Panc1 (cell line): Measurements from ENCODE around the gene LRSAM1. TPM values are rescaled to one million over a fixed set of nuclear protein-coding genes. Genes with fewer than 3 reads are reported as not detected.

ENCODE experiments used
- ATAC-seq: fragments of 200-7000 bp; cut with Tn5 transposase; 2 replicates; pipeline ENCODE4 v1.9.1; 2020; ENCODE audit warnings: mild to moderate bottlenecking, moderate library complexity
- BruUV-seq: library from RNA; stranded (reverse); fragments of 400-500 nt; replicated peaks from 2 replicates; lab custom pipeline; 2021; lab: Mats Ljungman, UMichigan
- CTCF ChIA-PET: fragments of 300-600 bp; sonication (Branson Sonifier 250); formaldehyde crosslinking; loops from one replicate; lab custom pipeline; 2022; ENCODE audit warnings: antibody characterized with exemption; lab: Charles Lee
- POLR2A ChIA-PET: fragments of 300-600 bp; sonication (Branson Sonifier 250); formaldehyde crosslinking; loops from one replicate; lab custom pipeline; 2022; ENCODE audit warnings: antibody characterized with exemption; lab: Charles Lee
- DNase-seq: peaks from one replicate; pipeline ENCODE4 v3.0.0-alpha.2; 2010; ENCODE audit warnings: low read depth, low spot score
- H3K27ac ChIP-seq: 2 replicates; pipeline ENCODE4 v1.5.1; 2011; ENCODE audit warnings: mild to moderate bottlenecking, low read length, inconsistent platforms
- H3K27me3 ChIP-seq: fragments of 200-500 bp; sonication (Bioruptor generic); 2 replicates; pipeline ENCODE4 v1.6.0; 2014; ENCODE audit warnings: low read length, inconsistent platforms; ENCODE audit not compliant: control insufficient read depth, insufficient read depth
- H3K36me3 ChIP-seq: fragments of 200-500 bp; sonication (Bioruptor generic); 2 replicates; pipeline ENCODE4 v1.5.1; 2014; ENCODE audit warnings: inconsistent platforms, mild to moderate bottlenecking, low read length, moderate library complexity; ENCODE audit not compliant: control insufficient read depth, insufficient read depth
- H3K4me1 ChIP-seq: 2 replicates; pipeline ENCODE4 v1.5.1; 2011; ENCODE audit warnings: inconsistent platforms, mild to moderate bottlenecking, low read length, moderate library complexity; ENCODE audit not compliant: control insufficient read depth, insufficient read depth
- H3K4me3 ChIP-seq, 2 experiments: 2 replicates each; pipeline ENCODE4 v1.5.1; 2011 to 2012; ENCODE audit warnings: low read depth in 2 of 2, low read length in 2 of 2, mild to moderate bottlenecking in 2 of 2, inconsistent platforms in 1 of 2, moderate library complexity in 1 of 2
- H3K9me3 ChIP-seq: fragments of 200-500 bp; sonication (Bioruptor generic); 2 replicates; pipeline ENCODE4 v1.5.1; 2014; ENCODE audit warnings: low read depth, mild to moderate bottlenecking, inconsistent platforms, low read length, moderate library complexity; ENCODE audit not compliant: control insufficient read depth, insufficient read depth
- POLR2AphosphoS5 ChIP-seq: IDR thresholded peaks from 2 replicates; pipeline ENCODE4 v1.6.1; 2012; ENCODE audit warnings: mild to moderate bottlenecking, low read depth, low read length, moderate library complexity
- SIN3A ChIP-seq: IDR thresholded peaks from 2 replicates; pipeline ENCODE4 v1.6.1; 2012; ENCODE audit warnings: low read depth, mild to moderate bottlenecking, low read length, moderate library complexity, borderline replicate concordance; ENCODE audit not compliant: insufficient read depth
- TCF7L2 ChIP-seq: IDR thresholded peaks from 2 replicates; pipeline ENCODE4 v1.6.1; 2011; ENCODE audit warnings: mild to moderate bottlenecking, low read depth, low read length, inconsistent platforms
- in situ Hi-C: cut with HindIII; loops from 2 replicates; pipeline ENCODE4 v1.10.0; 2016; ENCODE audit warnings: low sequenced_read_pairs, low pct_unique_long_range_greater_than_20kb
- intact Hi-C: fragments of 100-400 bp; cut with micrococcal nuclease; formaldehyde crosslinking; loops from one replicate; pipeline ENCODE4 v1.10.0; 2022; ENCODE audit not compliant: unreplicated experiment
- total RNA-seq: library from RNA; stranded (reverse); gene quantifications from one replicate; pipeline ENCODE4 v1.2.1, GENCODE V29; 2021; ENCODE audit not compliant: unreplicated experiment
- TF ChIP-seq, protein P1 (sequence below), 2 experiments: IDR thresholded peaks; 2 replicates each; pipeline ENCODE4 v1.6.1; 2011 to 2012; ENCODE audit warnings: low read depth in 2 of 2, control low read depth in 1 of 2, low read length in 1 of 2, mild to moderate bottlenecking in 1 of 2, moderate library complexity in 1 of 2; ENCODE audit not compliant: insufficient read depth in 1 of 2
- TF ChIP-seq, protein P2 (sequence below): fragments of 450-650 bp; IDR thresholded peaks from 2 replicates; pipeline ENCODE4 v1.5.1; 2017; ENCODE audit warnings: mild to moderate bottlenecking

The LRSAM1 gene
- total RNA-seq, 1 experiment from 2014 or later: 15.4 TPM

DNA sequence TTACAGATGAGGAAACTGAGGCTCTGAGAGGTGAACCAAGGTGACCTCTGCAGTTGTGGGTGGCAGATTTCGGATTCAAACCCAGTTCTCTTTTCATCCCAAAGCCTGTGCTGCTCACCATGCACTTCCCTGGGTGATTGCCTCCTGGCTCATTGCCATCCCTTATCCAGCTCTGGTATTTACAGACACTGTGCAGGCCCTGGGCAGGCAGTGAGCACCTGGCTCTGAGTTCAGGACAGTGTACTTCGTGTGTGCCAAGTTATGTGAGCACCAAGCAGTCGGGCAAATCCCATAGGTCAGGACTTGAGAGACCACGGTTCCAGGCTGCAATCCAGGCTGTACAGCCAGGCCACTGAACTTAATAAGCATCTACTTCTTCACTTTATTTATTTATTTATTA is 1.4 kb downstream of the LRSAM1 start:
- Histone ChIP-seq H3K36me3 (peaks cover 20% of the 10 kb centered on the region), H3K9me3 (no peaks in the 10 kb centered on the region), H3K4me1 (peaks cover 20% of the 10 kb centered on the region), H3K27ac (peak overlapping the region; percentile 89), H3K4me3 (peak overlapping the region; percentile 90 to 91; a peak in 3 of 4 replicates), H3K27me3 (no peaks in the 10 kb centered on the region)
- ATAC-seq (no peak), DNase-seq (no peak)
- intact Hi-C loops (no loop called here), in situ Hi-C loops (no loop called here)
- POLR2A ChIA-PET: no interaction called here
- CTCF ChIA-PET: interaction anchor here (0.6 kb wide), 1 partner anchor 271 kb away, joined by 3 read pairs; no protein-coding TSS in a partner anchor
- no TSS peak for BruUV-seq
- no peak for TF ChIP-seq POLR2AphosphoS5
- TF ChIP-seq, protein P1, sequence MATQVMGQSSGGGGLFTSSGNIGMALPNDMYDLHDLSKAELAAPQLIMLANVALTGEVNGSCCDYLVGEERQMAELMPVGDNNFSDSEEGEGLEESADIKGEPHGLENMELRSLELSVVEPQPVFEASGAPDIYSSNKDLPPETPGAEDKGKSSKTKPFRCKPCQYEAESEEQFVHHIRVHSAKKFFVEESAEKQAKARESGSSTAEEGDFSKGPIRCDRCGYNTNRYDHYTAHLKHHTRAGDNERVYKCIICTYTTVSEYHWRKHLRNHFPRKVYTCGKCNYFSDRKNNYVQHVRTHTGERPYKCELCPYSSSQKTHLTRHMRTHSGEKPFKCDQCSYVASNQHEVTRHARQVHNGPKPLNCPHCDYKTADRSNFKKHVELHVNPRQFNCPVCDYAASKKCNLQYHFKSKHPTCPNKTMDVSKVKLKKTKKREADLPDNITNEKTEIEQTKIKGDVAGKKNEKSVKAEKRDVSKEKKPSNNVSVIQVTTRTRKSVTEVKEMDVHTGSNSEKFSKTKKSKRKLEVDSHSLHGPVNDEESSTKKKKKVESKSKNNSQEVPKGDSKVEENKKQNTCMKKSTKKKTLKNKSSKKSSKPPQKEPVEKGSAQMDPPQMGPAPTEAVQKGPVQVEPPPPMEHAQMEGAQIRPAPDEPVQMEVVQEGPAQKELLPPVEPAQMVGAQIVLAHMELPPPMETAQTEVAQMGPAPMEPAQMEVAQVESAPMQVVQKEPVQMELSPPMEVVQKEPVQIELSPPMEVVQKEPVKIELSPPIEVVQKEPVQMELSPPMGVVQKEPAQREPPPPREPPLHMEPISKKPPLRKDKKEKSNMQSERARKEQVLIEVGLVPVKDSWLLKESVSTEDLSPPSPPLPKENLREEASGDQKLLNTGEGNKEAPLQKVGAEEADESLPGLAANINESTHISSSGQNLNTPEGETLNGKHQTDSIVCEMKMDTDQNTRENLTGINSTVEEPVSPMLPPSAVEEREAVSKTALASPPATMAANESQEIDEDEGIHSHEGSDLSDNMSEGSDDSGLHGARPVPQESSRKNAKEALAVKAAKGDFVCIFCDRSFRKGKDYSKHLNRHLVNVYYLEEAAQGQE (IDR thresholded peaks at IDR 0.05; ENCODE audit: insufficient read depth in 1 of 2, low read depth in 2 of 2, low read length in 1 of 2): no peak
- no peak for TF ChIP-seq SIN3A

DNA sequence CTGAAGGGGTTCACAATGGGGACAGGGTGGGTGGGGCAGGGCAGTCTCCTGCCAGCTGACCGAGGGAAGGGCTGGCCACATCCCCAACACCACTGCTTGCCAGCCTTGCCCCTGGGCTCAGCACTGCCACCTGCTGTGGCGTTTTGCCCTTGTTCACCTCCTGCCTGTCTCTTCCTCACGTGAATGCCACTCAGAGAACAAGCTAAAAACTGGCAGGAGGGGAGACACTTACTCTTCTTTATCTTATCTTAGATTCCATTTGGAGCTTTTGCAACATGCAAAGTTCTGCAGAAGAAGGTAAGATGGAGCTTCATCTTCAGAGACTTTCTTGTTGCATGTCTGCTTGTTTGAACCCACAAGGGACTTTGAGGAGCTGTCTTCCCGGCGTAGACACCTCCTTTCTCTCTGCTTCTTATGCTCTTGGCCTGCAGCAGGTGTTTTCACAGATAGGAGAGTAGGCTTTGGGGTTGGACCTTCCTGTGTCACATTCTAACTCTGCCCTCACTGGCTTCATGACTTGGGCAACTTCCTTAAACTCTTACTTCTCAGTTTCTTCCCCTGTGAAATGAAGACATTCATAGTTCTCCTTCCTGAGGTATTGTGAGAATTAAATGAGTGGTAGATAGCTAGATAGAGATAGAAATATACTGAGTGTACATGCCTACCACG is 4.1 kb downstream of the LRSAM1 start:
- Histone ChIP-seq H3K36me3 (peaks cover 3% of the 10 kb centered on the region; the same call in 1 of the 2 replicates), H3K27me3 (no peaks in the 10 kb centered on the region), H3K4me1 (peaks cover 6% of the 10 kb centered on the region; the same call in 1 of the 2 replicates), H3K4me3 (no peak overlapping the region), H3K9me3 (no peaks in the 10 kb centered on the region), H3K27ac (no peak overlapping the region)
- no TSS peak for BruUV-seq
- ChIA-PET CTCF (interaction anchor here (0.6 to 1.2 kb wide), 4 partner anchors 128 to 241 kb away, joined by 3 to 5 read pairs (median 3); no protein-coding TSS in a partner anchor), POLR2A (interaction anchor here (0.7 kb wide), 1 partner anchor 11 kb away, joined by 8 read pairs; no protein-coding TSS in a partner anchor)
- intact Hi-C loops (no loop called here), in situ Hi-C loops (no loop called here)
- DNase-seq (no peak), ATAC-seq (no peak)
- TF ChIP-seq TCF7L2: no peak
- TF ChIP-seq, protein P2, sequence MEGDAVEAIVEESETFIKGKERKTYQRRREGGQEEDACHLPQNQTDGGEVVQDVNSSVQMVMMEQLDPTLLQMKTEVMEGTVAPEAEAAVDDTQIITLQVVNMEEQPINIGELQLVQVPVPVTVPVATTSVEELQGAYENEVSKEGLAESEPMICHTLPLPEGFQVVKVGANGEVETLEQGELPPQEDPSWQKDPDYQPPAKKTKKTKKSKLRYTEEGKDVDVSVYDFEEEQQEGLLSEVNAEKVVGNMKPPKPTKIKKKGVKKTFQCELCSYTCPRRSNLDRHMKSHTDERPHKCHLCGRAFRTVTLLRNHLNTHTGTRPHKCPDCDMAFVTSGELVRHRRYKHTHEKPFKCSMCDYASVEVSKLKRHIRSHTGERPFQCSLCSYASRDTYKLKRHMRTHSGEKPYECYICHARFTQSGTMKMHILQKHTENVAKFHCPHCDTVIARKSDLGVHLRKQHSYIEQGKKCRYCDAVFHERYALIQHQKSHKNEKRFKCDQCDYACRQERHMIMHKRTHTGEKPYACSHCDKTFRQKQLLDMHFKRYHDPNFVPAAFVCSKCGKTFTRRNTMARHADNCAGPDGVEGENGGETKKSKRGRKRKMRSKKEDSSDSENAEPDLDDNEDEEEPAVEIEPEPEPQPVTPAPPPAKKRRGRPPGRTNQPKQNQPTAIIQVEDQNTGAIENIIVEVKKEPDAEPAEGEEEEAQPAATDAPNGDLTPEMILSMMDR: no peak; the same call in 1 of the 2 replicates
- no peak for TF ChIP-seq POLR2AphosphoS5
- TF ChIP-seq SIN3A: no peak
- TF ChIP-seq, protein P1 (IDR thresholded peaks at IDR 0.05; ENCODE audit: insufficient read depth in 1 of 2, low read depth in 2 of 2, low read length in 1 of 2): no peak
